ES-I3 (cell line): ENCODE data around the gene GRIN2A.

ENCODE experiments used
- H3K36me3 ChIP-seq: 2 replicates; pipeline ENCODE4 v1.6.1; 2013; ENCODE audit warnings: mild to moderate bottlenecking, low read length, control low read depth, moderate library complexity; ENCODE audit not compliant: insufficient read depth
- H3K4me1 ChIP-seq: 2 replicates; pipeline ENCODE4 v1.6.1; 2013; ENCODE audit warnings: mild to moderate bottlenecking, control low read depth, low read length; ENCODE audit not compliant: insufficient read depth
- H3K9ac ChIP-seq: 2 replicates; pipeline ENCODE4 v1.6.1; 2013; ENCODE audit warnings: low read depth, mild to moderate bottlenecking, low read length, moderate library complexity
- H3K9me3 ChIP-seq: 2 replicates; pipeline ENCODE4 v1.6.1; 2013; ENCODE audit warnings: mild to moderate bottlenecking, low read length, moderate library complexity; ENCODE audit not compliant: control insufficient read depth, insufficient read depth

Gene GRIN2A

DNA sequence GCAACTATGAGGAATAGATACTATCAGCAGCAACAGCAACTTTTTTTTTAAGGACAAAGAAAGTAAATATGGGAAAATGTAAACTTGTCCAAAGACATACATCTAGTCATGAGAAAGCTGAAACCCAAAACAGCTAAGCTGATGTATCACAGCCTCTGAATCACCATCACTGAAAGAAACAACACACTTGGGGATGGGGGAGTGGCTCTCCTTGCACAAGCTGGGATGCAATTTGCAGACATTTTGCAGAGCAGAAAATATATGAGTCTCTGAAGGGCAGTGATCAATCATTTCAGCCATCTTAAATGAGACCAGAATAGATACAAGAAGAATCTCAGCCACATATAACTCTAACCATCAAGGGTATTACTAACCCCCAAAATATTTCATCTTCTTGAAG is 79.1 kb downstream of the GRIN2A start:
- H3K36me3 ChIP-seq: no peaks in the 10 kb centered on the region
- H3K9ac ChIP-seq: no peak overlapping the region
- no peaks in the 10 kb centered on the region for H3K4me1 ChIP-seq
- H3K9me3 ChIP-seq: no peaks in the 10 kb centered on the region

DNA sequence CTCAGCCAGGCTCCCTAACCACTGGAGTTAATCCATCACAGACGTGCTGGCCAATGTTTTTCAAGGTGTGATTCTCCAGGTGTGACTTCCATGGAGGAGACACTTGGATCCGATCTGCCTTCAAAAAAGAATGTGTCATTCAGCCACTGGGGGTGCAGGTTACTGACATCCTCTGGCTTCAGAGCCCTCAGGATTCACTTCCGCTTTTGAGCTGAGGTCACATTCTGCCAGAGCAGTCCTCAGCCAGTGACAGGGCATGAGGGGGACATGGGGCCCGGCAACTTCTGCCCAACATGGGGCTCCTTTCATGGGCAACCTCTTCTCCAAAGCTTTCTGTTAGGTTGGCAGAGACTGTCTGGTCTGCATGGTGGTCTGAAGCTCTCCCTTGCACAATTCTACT is 81.4 kb downstream of the GRIN2A start:
- Histone ChIP-seq H3K9me3 (no peaks in the 10 kb centered on the region), H3K4me1 (no peaks in the 10 kb centered on the region), H3K9ac (no peak overlapping the region), H3K36me3 (no peaks in the 10 kb centered on the region)

- no peaks in the 10 kb centered on the region for H3K9me3 ChIP-seq
- no peaks in the 10 kb centered on the region for H3K36me3 ChIP-seq
- no peaks in the 10 kb centered on the region for H3K4me1 ChIP-seq
- no peak overlapping the region for H3K9ac ChIP-seq
Observed at GRCh38 chr16:10098991-10099390, 83.2 kb downstream of the GRIN2A start.

DNA sequence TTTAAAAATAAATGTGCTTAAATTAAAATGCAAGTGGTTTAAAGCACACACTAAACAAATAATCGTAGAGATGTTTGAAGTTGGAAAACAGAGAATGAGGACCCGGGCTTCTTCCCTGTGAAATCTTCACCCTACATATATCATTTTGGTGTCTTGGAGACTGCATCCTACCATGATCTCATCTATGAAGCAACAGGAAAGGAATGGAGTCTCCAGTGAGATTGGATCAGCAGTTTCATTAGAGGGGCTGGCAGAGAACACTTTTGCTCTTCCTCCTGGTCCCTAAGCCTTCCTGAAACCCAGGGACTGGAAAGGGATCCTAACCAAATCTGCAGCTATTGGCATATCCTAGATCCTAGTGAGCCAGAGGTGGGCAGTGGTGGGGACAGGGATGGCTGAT is 85.0 kb downstream of the GRIN2A start:
- H3K9me3 ChIP-seq: no peaks in the 10 kb centered on the region

DNA sequence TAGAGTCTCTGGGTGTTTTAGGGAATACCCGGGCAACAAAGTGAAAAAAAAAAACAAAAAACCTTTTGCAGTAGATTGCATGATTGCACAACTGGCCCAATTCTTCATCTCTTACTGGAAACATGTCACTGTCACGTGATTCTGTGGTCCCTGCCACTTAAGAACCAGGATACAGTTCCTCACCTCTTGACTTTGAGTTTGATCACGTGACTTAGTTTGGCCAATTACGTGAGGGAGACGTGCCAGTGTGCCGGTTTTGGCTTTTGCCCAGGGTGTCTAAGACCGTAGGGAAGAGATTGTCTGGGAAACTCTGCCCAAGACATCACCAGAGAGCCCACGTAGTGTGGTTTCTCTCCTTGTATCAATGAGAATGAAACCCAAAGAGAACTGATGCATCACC is 88.7 kb downstream of the GRIN2A start:
- no peaks in the 10 kb centered on the region for H3K9me3 ChIP-seq
- no peaks in the 10 kb centered on the region for H3K4me1 ChIP-seq
- H3K9ac ChIP-seq: no peak overlapping the region
- H3K36me3 ChIP-seq: no peaks in the 10 kb centered on the region

More for the DNA sequence above, 85.0 kb downstream of the GRIN2A start:
- Histone ChIP-seq H3K9ac (no peak overlapping the region), H3K36me3 (no peaks in the 10 kb centered on the region), H3K4me1 (no peaks in the 10 kb centered on the region)

- Histone ChIP-seq H3K9ac (no peak overlapping the region), H3K4me1 (no peaks in the 10 kb centered on the region), H3K36me3 (no peaks in the 10 kb centered on the region), H3K9me3 (no peaks in the 10 kb centered on the region)
Observed at GRCh38 chr16:10090816-10091215, 91.4 kb downstream of the GRIN2A start.

DNA sequence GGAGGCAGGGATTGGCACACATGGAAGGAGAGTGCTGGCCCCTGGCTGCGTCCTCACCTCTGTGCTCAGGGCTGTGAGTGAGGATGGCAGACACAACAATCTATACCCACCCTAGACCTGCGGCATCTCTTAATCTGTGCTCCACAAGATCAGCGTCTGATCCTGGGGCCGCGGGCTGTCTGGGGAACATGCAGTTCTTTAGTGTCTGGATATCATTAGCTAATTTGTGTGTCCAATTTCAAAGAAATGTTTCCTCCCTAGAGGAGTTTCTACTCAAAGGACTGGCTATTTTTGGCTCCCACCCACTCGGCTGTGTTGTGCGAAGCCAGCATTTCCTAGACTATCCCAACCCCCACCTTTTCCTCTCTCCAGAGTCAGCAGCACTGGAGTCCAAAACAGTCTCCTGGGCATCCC is 93.8 kb downstream of the GRIN2A start:
- Histone ChIP-seq H3K4me1 (0 out of 2 replicates have a peak, but pooled peaks cover 6% of the 10 kb centered on the region), H3K9me3 (no peaks in the 10 kb centered on the region)

GRCh38 chr16:10087151-10087550 is 95.1 kb downstream of the GRIN2A start:
- H3K9ac ChIP-seq: no peak overlapping the region
- H3K36me3 ChIP-seq: no peaks in the 10 kb centered on the region
- no peaks in the 10 kb centered on the region for H3K9me3 ChIP-seq
- 0 out of 2 replicates have a peak, but pooled peaks cover 6% of the 10 kb centered on the region for H3K4me1 ChIP-seq

More for the DNA sequence above, 93.8 kb downstream of the GRIN2A start:
- H3K9ac ChIP-seq: no peak overlapping the region
- no peaks in the 10 kb centered on the region for H3K36me3 ChIP-seq

DNA sequence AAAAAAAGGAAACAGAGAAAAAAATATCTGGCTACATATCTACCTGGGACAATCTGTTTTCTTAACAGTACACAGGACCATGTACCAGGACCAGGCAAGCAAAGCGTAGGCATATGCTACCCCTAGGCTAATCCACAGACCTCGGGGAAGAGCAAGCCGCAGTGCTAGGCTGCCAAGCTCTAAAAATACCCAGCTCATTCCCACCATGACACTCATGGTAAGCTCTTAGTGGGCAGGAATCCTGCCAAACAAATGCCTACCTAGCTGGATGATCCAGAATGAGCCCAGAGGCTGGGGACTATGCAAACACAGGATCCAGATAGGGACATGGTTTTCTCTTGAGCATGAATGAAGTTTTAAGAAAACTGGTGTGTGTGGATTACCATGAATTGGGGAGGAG is 95.6 kb downstream of the GRIN2A start:
- Histone ChIP-seq H3K36me3 (no peaks in the 10 kb centered on the region), H3K9ac (no peak overlapping the region), H3K9me3 (no peaks in the 10 kb centered on the region)

GRCh38 chr16:10085078-10085798 is 97.0 kb downstream of the GRIN2A start:
- Histone ChIP-seq H3K36me3 (no peaks in the 10 kb centered on the region), H3K9me3 (no peaks in the 10 kb centered on the region), H3K4me1 (peaks cover 13% of the 10 kb centered on the region; the same call in 1 of the 2 replicates), H3K9ac (no peak overlapping the region)

More for the DNA sequence above, 95.6 kb downstream of the GRIN2A start:
- 0 out of 2 replicates have a peak, but pooled peaks cover 6% of the 10 kb centered on the region for H3K4me1 ChIP-seq

- no peaks in the 10 kb centered on the region for H3K9me3 ChIP-seq
- H3K36me3 ChIP-seq: no peaks in the 10 kb centered on the region
- no peak overlapping the region for H3K9ac ChIP-seq
- peaks cover 22% of the 10 kb centered on the region; the same call in 1 of the 2 replicates for H3K4me1 ChIP-seq
Observed at GRCh38 chr16:10083301-10083700, 98.9 kb downstream of the GRIN2A start.

- Histone ChIP-seq H3K9ac (no peak overlapping the region), H3K36me3 (no peaks in the 10 kb centered on the region), H3K4me1 (peaks cover 24% of the 10 kb centered on the region; the same call in 1 of the 2 replicates), H3K9me3 (no peaks in the 10 kb centered on the region)
Observed at GRCh38 chr16:10081201-10081940, 100.9 kb downstream of the GRIN2A start.

GRCh38 chr16:10080051-10080772 is 102.0 kb downstream of the GRIN2A start:
- Histone ChIP-seq H3K36me3 (no peaks in the 10 kb centered on the region), H3K9me3 (no peaks in the 10 kb centered on the region), H3K4me1 (peaks cover 28% of the 10 kb centered on the region), H3K9ac (no peak overlapping the region)

DNA sequence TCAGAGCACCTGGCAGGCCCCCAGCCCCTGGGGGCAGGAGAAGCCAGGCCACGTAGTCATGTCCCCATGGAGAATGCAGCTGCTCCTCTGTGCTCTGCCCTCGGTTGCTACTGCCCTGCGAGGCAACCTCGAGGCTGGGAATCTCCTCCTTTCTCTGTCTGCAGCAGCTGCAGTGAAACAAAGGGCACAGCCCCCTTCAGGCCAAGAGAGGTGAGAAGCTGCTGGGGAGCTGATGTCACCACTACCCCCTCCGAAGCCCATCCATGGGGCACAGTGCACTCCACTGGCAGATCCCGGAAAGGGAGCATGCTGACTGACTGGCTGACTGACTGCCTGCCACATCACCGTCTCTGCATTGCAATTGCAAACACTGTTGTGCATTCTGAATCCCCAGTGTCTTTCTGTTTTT is 103.7 kb downstream of the GRIN2A start:
- H3K9ac ChIP-seq: no peak overlapping the region
- no peaks in the 10 kb centered on the region for H3K9me3 ChIP-seq
- H3K4me1 ChIP-seq: peaks cover 23% of the 10 kb centered on the region
- H3K36me3 ChIP-seq: no peaks in the 10 kb centered on the region
